T1000 (cell line): Measurements from ENCODE around the gene MLXIP.
"Not testable (repeated sequence)": the region's sequence is repeated elsewhere in the genome, so short reads cannot be mapped to it uniquely, and the experiment has no call there.

Experiments used
- DNase-seq: peaks from one replicate; lab custom pipeline; 2025; ENCODE audit warnings: mixed read lengths; lab: John Stamatoyannopoulos, UW

Gene MLXIP, protein sequence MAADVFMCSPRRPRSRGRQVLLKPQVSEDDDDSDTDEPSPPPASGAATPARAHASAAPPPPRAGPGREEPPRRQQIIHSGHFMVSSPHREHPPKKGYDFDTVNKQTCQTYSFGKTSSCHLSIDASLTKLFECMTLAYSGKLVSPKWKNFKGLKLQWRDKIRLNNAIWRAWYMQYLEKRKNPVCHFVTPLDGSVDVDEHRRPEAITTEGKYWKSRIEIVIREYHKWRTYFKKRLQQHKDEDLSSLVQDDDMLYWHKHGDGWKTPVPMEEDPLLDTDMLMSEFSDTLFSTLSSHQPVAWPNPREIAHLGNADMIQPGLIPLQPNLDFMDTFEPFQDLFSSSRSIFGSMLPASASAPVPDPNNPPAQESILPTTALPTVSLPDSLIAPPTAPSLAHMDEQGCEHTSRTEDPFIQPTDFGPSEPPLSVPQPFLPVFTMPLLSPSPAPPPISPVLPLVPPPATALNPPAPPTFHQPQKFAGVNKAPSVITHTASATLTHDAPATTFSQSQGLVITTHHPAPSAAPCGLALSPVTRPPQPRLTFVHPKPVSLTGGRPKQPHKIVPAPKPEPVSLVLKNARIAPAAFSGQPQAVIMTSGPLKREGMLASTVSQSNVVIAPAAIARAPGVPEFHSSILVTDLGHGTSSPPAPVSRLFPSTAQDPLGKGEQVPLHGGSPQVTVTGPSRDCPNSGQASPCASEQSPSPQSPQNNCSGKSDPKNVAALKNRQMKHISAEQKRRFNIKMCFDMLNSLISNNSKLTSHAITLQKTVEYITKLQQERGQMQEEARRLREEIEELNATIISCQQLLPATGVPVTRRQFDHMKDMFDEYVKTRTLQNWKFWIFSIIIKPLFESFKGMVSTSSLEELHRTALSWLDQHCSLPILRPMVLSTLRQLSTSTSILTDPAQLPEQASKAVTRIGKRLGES

DNA sequence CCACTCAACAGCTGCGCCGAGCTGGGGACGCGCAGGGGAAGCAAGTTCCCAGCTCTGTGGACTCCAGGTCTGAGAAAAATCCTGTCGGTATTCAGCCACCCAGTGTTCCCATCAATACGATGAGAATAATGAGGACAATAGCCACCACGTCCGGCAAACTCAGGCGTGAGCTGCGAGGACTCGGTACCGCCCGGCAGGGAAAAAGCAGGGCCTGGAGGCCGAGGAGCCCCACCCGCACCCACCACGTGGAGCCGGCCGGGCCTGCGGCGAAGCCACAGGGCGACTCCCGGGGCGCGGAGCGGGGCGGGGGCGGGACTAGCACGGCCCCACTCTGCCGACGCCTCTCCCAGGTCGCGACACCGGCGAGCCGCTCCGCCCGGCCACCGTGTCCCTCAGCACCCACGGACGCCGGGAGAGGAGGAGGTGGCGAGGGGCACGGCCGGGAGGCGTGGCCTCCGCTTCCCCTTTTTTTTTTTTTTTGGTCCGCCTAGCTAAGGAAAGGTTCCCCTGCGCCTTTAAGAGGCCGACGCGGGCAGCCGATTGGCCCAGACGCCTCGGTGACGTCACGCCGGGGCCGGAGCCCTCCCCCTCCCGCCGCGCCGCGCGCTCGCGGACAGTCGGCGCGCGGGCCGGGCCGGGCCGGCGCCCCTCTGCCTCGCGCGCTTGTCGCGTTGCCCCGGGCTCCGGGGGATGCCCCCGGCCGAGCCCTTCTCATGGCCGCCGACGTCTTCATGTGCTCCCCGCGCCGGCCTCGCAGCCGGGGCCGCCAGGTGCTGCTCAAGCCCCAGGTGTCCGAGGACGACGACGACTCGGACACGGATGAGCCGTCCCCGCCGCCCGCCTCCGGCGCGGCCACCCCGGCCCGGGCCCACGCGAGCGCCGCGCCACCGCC, at the start of gene MLXIP:
MLXIP (plus strand) TSS at position 616 of the 892 bp plus-strand sequence; CDS start at position 714, 98 bp downstream.
- peak; percentile 90 for DNase-seq

DNA sequence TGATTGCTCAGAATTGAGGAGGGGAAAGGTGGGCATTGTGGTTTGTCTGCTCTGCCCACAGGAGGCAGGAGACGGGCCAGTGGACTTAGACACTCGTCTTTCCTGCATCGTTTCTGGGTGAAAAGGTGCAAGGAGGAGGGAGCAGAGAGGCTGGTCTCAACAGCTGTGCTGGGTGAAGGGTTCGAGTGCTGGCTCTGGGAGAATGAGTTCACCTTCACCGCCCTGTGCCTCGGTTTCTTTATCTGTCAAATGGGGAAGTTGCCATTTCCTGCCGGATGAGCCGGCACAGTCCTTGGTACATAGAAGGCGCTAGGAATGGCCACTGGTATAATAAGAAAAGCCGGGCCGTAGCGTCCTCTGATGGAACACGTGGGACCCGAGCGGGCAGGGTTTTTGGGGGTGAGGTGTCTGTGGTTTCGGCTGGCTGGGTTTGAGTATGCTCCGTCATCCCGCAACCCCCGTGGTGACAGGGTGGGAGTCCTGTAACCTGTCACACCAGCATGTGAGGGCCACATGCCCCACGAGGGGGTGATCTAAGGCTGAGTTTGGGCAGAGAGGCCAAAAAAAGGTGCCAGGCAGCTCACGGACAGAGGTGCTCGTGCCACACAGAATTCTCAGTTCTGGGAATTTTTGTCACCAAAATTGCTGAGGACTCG, 49.5 kb upstream of the MLXIP start:
- DNase-seq, result no peak

DNA sequence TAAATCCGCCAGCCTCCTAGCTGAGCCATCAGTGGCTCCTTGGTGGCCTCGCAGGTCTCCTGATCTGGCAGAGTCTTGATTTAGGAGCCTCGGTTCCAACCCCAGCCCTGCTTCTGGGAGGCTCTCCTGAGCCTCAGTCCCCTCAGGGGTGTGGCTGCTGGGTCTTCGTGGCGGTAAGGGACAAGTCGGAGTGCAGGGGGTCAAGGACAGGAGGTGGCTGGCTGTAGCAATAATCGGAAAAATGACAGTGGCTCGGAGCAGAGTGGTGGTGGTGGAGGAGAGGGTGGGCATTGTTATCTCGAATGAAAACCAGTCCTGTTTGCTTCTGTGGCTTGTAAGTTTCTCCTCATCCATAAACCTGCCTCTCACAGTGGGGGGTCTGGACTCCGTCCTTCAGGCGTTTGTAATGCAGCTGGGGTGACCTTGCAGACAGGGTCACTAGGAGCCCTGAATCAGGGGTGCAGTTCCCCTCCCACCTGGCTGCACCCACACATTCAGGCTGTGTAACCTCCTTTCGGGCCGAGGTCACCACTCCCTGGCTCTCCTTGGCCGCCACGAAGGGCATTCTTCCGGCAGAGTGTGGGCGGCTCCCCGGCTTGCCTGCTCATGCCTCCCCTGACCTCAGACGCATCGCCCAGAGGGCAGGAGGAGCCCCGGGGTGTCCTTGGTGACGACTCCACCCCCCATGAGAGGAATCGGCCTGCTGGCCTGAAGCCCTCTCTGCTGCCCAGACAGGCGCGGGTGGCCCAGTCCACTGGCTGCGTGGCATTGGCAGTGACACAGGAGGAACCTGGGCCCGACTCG, 48.7 kb upstream of the MLXIP start:
- no peak for DNase-seq

GRCh38 chr12:122030424-122031035, 48.0 kb upstream of the MLXIP start:
- DNase-seq, result no peak

DNA sequence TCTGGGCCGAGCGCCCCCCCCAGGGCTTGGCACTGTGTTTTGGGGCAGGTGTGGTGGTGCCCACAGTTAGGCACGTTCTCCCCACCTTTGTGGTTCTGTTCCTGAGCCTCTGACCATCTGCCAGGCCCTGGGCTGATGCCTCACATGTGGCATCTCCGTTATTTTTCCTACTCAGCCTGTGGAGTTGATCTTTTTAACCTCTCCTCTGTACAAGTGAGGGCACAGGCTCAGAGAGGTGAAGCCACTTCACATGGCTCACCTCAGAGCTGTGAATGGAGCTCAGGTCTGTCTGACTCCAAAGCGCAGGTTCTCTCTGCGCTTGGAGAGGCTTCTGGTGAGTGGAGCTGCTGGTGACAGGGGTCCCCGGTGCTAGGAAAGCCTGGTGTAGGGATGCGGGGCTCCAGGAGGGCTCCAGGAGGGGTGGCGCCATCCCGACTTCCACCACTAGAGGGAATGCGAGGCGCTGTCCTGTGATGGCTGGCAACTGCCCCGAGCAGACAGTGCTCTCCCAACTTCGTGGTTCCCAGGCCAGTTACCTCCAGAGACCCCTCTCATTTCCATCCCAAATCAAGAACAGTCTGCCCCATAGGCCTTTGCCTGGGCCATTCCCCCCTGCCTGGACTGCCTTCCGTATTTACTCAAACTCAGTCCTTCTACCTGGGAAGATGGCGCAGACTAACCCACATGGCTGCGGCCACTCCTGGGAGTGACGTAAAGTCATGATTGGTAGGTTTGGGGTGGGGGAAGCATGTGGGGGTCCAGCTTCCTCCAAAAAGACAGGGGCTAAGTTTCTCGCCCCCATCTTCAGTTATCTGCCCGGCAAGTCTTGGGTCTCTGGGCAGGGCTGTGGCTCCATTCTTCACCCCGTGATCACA, 47.0 kb upstream of the MLXIP start:
- DNase-seq, result no peak

DNA sequence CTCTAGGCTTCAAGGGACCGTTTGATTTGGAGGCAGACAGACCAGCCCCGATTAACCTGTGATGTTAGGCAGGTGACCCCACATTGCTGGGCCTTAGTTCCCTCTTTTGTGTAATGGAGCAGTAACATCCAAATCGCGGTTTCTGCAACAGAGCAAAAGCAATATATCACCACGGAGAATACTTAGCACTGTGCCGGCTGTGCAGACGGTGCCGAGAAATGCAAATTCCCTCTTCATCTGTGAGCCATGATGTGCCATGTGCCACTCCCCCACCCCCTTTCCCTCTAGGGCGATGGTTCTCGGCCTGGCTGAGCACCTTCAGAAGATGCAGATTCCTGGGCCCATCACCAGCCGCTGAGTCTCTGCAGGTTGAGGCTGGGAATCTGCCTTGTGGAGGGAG, 46.0 kb upstream of the MLXIP start:
- no peak for DNase-seq

DNA sequence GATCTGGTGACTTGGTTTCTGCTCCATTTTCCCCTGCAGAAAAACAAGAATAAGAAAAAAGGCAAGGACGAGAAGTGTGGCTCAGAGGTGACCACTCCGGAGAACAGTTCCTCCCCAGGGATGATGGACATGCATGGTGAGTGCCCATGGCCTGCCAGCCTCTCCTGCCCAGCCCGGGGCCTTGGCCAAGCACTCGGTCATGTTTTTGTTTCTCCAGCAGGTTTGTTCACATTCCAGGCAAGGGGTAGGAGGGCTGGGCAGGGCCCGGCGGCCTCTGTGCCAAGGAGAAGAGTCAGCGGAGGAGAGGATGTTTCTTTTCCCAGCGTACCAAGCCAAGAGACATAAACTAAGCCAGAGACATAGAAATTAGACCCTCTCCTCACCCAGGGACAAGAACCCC, 43.3 kb upstream of the MLXIP start:
- no peak for DNase-seq

GRCh38 chr12:122036153-122036552, 42.4 kb upstream of the MLXIP start:
- no peak for DNase-seq

DNA sequence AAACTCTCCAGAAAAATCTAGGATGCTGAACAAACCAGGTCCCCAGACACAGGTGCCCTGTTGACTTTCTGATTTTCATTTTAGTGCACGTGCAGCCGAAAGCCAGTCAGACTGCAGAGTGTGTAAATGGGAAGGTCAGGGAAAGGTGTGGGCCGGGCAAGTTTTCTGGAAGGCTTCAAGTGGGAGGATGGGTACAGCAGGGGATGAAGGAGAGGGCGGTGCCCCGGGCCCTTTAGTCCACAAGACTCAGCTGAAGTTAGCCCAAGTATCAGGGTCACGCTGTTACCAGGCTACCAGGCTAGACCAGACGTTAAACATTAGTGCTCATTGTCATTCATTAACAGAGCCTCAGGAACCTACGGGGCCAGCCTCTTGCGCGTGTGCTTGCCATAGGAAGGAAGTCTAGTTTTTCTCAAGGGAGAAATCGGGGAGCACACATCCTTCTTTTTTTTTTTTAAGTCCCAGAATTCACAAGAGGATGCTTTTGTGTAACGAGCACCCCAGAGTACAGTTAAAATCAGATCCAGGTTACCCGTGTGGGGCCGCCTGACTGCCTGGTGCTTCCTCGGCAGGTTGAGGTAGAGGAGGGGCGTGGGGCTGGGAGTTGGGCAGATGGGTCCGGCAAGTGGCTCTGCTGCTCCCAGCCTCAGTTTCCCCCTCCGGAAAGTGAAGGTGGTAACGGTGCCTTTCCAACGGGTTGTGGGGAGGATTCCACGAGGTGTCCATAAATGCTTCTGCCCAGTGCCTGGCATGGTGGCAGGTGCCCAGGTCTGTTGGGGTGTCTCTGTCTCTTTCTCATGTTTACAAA, 37.8 kb upstream of the MLXIP start:
- DNase-seq, result no peak

GRCh38 chr12:122041458-122041857, 37.1 kb upstream of the MLXIP start:
- DNase-seq, result not testable (repeated sequence)

DNA sequence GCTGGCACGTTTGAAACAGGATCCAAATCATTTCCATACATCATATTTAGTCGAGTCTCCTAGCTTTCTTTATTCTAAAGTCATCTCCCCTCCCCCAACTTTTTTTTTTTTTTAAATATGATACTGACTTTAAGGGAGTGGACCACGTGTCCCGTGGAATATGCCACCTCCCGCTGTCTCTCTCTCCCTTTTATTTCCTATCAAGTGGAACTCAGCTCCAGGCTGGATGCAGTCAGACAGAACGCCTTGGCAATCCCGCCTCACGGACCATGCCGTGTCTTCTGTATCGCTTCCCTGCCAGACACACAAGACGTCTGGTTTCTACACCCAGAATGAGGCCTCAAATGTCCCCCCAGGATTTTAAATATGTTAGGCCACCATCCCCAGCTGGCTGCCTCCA, 35.6 kb upstream of the MLXIP start:
- no peak for DNase-seq

DNA sequence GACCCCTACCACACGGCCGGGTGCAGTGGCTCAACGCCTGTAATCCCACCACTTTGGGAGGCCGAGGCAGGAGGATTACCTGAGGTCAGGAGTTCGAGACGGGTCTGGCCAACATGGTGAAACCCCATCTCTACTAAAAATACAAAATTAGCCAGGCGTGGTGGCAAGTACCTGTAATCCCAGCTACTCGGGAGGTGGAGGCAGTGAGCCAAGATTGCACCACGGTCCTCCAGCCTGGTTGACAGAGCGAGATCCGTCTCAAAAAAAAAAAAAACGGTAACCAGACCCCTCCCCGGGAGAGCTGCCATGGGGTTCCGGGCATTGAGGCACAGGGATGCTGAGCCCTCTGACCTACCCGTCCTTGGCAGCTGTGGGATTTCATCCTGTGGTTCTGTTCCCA, 35.1 kb upstream of the MLXIP start:
- DNase-seq, result no peak

DNA sequence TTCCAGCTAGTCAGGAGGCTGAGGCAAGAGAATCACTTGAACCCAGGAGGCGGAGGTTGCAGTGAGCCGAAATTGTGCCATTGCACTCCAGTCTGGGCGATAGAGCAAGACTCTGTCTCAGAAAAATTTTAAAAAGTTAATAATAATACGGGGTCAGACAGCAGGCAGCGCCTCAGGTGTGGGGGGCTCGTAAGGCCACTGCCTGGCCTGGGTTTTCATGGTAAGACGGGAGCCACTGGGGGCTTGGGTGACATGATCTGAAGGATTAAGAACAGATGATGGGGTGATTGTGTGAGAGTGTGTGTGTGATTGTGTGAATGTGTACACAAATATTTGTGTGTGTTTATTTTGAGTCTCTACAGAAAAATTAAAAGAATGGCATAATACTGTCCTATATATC, 33.3 kb upstream of the MLXIP start:
- no peak for DNase-seq

GRCh38 chr12:122046145-122046544, 32.4 kb upstream of the MLXIP start:
- DNase-seq, result no peak

GRCh38 chr12:122048151-122048550, 30.4 kb upstream of the MLXIP start:
- DNase-seq, result no peak

- no peak for DNase-seq
Measured at GRCh38 chr12:122049827-122050226, 28.7 kb upstream of the MLXIP start.

GRCh38 chr12:122050706-122051105, 27.9 kb upstream of the MLXIP start:
- DNase-seq, result no peak

- no peak for DNase-seq
Measured at GRCh38 chr12:122051231-122051876, 27.2 kb upstream of the MLXIP start.
